ENCODE data around the gene SDCBP2.

Gene SDCBP2

GRCh38 chr20:1297486-1297885 lies 31.5 kb downstream of the SDCBP2 start:
- no peak for TF ChIP-seq CTCF (IDR thresholded peaks at IDR 0.05; ENCODE audit: extremely low read depth, missing control alignments)
- DNase-seq (ENCODE audit: low spot score): no peak

DNA sequence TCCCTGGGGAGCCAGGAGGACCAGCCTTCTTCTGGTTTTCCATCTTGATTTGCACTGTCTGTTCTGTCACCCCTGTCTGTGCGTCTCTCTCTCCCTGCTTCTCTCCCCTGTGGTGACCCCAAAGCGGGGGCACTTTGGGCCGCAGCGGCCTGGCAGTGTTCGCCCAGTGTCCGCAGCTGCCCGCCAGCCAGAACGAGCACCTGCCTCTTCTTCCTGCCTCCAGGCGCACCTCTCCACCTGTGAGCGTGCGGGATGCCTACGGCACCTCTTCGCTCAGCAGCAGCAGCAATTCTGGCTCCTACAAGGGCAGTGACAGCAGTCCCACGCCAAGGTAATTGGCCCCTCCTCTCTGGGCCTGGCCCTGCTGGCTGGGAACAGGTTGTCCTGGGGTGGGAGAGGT lies 32.0 kb downstream of the SDCBP2 start:
- no peak for DNase-seq (ENCODE audit: low spot score)

DNA sequence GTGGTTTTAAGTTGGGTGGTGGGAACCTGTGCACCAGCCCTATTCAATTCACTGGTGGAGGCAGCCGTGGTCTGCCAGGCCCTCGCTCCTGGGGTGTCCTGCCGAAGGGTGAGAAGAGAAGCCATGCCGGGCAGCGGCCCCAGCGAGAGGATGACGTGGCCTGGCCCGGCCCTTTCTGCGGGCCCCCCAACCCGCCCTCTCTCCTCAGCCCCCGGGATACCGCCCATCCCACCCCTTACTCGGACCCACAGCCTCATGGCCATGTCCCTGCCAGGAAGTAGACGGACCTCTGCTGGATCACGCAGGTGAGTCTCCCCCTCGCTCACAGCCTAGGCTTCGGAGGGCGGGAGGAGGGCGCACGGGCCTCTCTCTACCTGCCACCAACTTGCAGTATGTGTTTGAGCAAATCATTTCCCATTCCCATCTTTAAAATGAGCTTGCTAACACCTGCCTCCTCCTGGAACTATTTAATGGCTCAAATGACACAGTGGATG lies 32.8 kb downstream of the SDCBP2 start:
- TF ChIP-seq CTCF (IDR thresholded peaks at IDR 0.05; ENCODE audit: extremely low read depth, missing control alignments): no peak

More for the DNA sequence above, 32.0 kb downstream of the SDCBP2 start:
- no peak for TF ChIP-seq CTCF (IDR thresholded peaks at IDR 0.05; ENCODE audit: extremely low read depth, missing control alignments)

DNA sequence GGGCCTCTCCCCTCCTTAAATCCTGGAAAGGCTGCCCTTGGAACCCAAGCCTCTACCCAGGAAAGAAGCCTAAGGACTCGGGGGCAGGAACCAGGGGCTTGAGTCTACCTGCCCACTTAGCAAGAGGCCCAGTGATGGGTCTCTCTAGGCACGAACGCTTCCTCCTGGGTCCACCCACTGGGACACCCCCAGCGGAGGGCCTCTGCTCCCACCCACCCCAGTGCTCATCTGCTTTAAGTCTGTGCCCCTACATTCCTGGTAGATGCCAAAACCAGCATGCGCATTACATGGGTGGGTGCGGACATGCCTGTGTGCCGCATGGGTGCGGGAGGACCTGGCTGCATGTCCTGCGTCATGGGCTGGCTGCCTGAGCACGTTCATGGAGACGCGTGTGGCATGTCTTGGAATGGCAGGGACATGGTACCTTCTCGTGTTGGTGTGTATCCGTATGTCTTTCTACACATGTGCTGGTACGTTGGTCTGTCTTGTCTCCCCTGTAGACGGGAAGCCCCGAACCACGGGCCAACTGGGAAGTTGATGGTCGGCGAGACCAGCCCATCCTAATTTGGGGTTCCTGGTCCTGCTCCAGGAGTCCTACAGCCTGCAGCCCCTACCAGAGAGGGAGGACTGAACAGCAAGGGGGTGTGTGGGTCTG lies 33.5 kb downstream of the SDCBP2 start:
- DNase-seq (ENCODE audit: low spot score): no peak
- TF ChIP-seq CTCF (IDR thresholded peaks at IDR 0.05; ENCODE audit: extremely low read depth, missing control alignments): no peak

More for the DNA sequence above, 32.8 kb downstream of the SDCBP2 start:
- DNase-seq (ENCODE audit: low spot score): no peak

- TF ChIP-seq CTCF (IDR thresholded peaks at IDR 0.05; ENCODE audit: extremely low read depth, missing control alignments): no peak
- DNase-seq (ENCODE audit: low spot score): no peak
Measured at GRCh38 chr20:1294497-1294896, 34.4 kb downstream of the SDCBP2 start.

DNA sequence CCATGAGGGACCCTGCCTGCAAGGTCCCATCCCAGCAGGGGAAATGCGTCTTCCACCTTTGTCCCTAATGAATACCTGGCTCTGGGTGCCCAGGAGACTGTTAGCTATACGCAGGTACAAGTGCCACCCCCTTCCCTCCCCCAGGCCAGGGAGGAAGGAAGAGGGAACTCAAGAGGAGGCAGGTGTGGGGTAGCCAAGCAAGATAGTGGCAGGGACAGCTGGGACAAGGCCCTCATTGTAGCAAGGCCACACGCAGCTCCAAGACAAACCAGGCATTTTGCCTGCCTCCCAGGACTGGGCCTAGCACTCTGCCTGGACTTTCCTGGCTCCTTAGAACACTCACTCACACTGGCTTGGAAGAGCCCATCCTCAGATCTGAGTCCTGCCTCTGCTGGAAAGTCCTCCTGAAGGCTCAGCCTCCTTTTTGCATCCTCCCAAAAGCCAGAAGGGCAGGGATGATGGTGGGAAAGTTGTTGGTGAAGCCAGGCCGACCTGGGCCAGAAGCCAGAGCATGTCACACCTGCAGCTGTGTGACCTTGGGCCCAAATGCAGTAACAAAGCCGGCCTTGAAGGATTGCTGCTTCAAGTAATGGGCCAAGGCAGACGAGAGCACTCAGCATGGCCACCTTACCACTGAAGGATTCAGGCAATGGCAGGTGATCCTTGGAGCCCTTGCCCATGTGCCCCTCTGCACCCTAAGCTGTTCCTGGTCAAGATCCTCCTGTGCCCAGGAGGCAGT lies 35.1 kb downstream of the SDCBP2 start:
- DNase-seq (ENCODE audit: low spot score): no peak
- TF ChIP-seq CTCF (IDR thresholded peaks at IDR 0.05; ENCODE audit: extremely low read depth, missing control alignments): no peak

- TF ChIP-seq CTCF (IDR thresholded peaks at IDR 0.05; ENCODE audit: extremely low read depth, missing control alignments): no peak
- no peak for DNase-seq (ENCODE audit: low spot score)
Measured at GRCh38 chr20:1292620-1293019, 36.3 kb downstream of the SDCBP2 start.
